Upper lobe of left lung (tissue), 6 donors: Measurements from ENCODE around the gene GLI3. TPM values are rescaled to one million over a fixed set of nuclear protein-coding genes. Genes with fewer than 3 reads are reported as not detected.

Source experiments
- ATAC-seq, 2 donors: fragments of 200-7000 bp; cut with Tn5 transposase; one replicate each; pipeline ENCODE4 v1.9.1; 2022; ENCODE audit warnings: mild to moderate bottlenecking in 2 of 2, moderate library complexity in 2 of 2; ENCODE audit not compliant: low FRiP score in 2 of 2
- DNase-seq, 2 donors: peaks; one replicate each; pipeline ENCODE4 v3.0.0-alpha.2; 2019 to 2020
- H3K27ac ChIP-seq, 4 donors: fragments of 200-600 bp; sonication (generic); one replicate each; pipeline ENCODE4 v1.5.1; 2016 to 2019
- H3K27me3 ChIP-seq, 4 donors: fragments of 200-600 bp; sonication (generic); one replicate each; pipeline ENCODE4 v1.5.1; 2017 to 2019
- H3K36me3 ChIP-seq, 4 donors: fragments of 200-600 bp; sonication (generic); one replicate each; pipeline ENCODE4 v1.5.1; 2016 to 2019
- H3K4me1 ChIP-seq, 4 donors: fragments of 200-600 bp; sonication (generic); one replicate each; pipeline ENCODE4 v1.5.1; 2018 to 2019
- H3K4me3 ChIP-seq, 4 donors: fragments of 200-600 bp; sonication (generic); one replicate each; pipeline ENCODE4 v1.5.1; 2017 to 2019; ENCODE audit warnings: mild to moderate bottlenecking in 2 of 4, moderate library complexity in 1 of 4
- H3K9me3 ChIP-seq, 4 donors: fragments of 200-600 bp; sonication (generic); one replicate each; pipeline ENCODE4 v1.5.1; 2018 to 2019
- EP300 ChIP-seq, 4 donors: sonication (generic); formaldehyde crosslinking; IDR thresholded peaks; one replicate each; pipeline ENCODE4 v1.5.1; 2017; ENCODE audit warnings: antibody characterized with exemption in 4 of 4, control low read depth in 2 of 4
- POLR2A ChIP-seq, 4 donors: fragments of 450-650 bp; IDR thresholded peaks; one replicate each; pipeline ENCODE4 v1.5.1; 2016 to 2017; ENCODE audit warnings: antibody characterized with exemption in 4 of 4, mild to moderate bottlenecking in 2 of 4
- POLR2AphosphoS5 ChIP-seq, 2 donors: sonication (generic); formaldehyde crosslinking; IDR thresholded peaks; one replicate each; pipeline ENCODE4 v1.5.1; 2017; ENCODE audit warnings: antibody characterized with exemption in 2 of 2
- WGBS, 2 donors: methylation state at CpG; one replicate each; pipeline ENCODE4 v1.1.5; 2017 to 2018; 5-methylcytosine and 5-hydroxymethylcytosine counted together
- total RNA-seq, 6 donors: library from RNA; depleted of rRNA in 4 of 6; stranded (reverse); fragments of >200 nt in 4 of 6; gene quantifications; one replicate each; pipeline versions ENCODE4 v1.1.0 to v1.2.1, GENCODE V29; 2016 to 2021
- TF ChIP-seq, protein P1 (sequence below), 6 experiments: fragments of 450-650 bp in 4 of 6; fragments of 200-600 bp in 2 of 6; sonication (generic) in 2 of 6; IDR thresholded peaks; one replicate each; pipeline ENCODE4 v1.5.1; 2016 to 2019; ENCODE audit warnings: antibody characterized with exemption in 6 of 6
- donor health status: DM: no; HTN: no; CAD: no; lungs with moderate emphysema.
- donor health status: DM: no; HTN: yes; CAD: no; lungs with severe emphysema.

The GLI3 gene
- total RNA-seq, 6 donors from 2014 or later, result 5.2 to 19.4 (median 14.9) TPM

DNA sequence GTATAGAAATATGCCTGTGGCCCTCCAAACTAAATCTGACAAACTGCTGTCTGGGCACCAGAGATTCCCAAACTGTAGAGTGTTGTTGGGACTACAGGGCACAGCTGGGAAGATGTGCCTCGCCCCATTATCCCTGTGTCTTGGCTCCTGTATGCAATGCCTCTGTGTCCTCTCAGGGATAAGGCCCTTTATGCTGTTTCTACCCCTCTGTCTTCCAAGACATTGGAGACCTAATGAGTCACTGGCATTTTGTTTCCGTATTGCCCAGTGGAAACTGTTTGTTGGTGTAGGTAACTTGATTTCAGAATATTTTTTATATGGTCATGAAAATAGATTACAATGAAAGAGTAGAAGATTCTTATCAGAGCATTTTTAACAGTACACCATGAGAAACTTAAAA lies 183.2 kb downstream of the GLI3 start:
- TF ChIP-seq EP300 (IDR thresholded peaks at IDR 0.05) (no peak), POLR2AphosphoS5 (IDR thresholded peaks at IDR 0.05) (no peak)
- TF ChIP-seq, protein P1, sequence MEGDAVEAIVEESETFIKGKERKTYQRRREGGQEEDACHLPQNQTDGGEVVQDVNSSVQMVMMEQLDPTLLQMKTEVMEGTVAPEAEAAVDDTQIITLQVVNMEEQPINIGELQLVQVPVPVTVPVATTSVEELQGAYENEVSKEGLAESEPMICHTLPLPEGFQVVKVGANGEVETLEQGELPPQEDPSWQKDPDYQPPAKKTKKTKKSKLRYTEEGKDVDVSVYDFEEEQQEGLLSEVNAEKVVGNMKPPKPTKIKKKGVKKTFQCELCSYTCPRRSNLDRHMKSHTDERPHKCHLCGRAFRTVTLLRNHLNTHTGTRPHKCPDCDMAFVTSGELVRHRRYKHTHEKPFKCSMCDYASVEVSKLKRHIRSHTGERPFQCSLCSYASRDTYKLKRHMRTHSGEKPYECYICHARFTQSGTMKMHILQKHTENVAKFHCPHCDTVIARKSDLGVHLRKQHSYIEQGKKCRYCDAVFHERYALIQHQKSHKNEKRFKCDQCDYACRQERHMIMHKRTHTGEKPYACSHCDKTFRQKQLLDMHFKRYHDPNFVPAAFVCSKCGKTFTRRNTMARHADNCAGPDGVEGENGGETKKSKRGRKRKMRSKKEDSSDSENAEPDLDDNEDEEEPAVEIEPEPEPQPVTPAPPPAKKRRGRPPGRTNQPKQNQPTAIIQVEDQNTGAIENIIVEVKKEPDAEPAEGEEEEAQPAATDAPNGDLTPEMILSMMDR (IDR thresholded peaks at IDR 0.05), result no peak
- Histone ChIP-seq H3K27ac (no peak overlapping the region), H3K4me1 (no peaks in the 10 kb centered on the region), H3K36me3 (no peaks in the 10 kb centered on the region), H3K4me3 (no peak overlapping the region), H3K9me3 (no peaks in the 10 kb centered on the region), H3K27me3 (no peaks in the 10 kb centered on the region)
- ATAC-seq, result no peak
- WGBS, 2 donors, result 88 to 96% methylated on average over 2 of the region's 2 CpGs
- no peak for DNase-seq

DNA sequence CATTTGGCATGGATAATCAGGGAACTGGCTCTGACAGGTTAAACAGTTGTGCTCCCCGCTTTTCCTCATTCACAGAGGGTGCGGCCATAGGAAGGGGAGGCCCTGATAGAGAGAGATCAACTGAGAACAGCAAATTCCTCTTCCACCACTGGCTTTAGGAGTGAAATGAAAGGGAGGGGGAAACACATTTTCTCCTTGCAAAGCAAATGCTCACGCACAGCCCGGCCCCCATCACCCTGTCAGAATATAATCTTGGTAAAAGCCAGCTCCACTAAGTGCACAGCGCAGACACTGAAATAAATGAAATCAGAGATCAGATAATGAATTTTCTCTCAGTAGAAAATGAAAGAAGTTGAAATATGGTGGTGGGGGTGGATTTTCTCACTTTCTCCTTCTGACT lies 187.2 kb downstream of the GLI3 start:
- no peaks in the 10 kb centered on the region for H3K4me1 ChIP-seq
- WGBS, 2 donors, result 95 to 98% methylated on average over 5 of the region's 5 CpGs
- no peaks in the 10 kb centered on the region for H3K27me3 ChIP-seq
- H3K27ac ChIP-seq, result no peak overlapping the region
- H3K9me3 ChIP-seq, result no peaks in the 10 kb centered on the region
- no peak for ATAC-seq
- TF ChIP-seq EP300 (IDR thresholded peaks at IDR 0.05), result no peak
- no peak for TF ChIP-seq POLR2A (IDR thresholded peaks at IDR 0.05)
- no peak for TF ChIP-seq POLR2AphosphoS5 (IDR thresholded peaks at IDR 0.05)
- TF ChIP-seq, protein P1 (IDR thresholded peaks at IDR 0.05), result no peak
- no peak overlapping the region for H3K4me3 ChIP-seq
- H3K36me3 ChIP-seq, result peaks cover 0 to 22% (median 2%) of the 10 kb centered on the region in 4 donors
- no peak for DNase-seq

DNA sequence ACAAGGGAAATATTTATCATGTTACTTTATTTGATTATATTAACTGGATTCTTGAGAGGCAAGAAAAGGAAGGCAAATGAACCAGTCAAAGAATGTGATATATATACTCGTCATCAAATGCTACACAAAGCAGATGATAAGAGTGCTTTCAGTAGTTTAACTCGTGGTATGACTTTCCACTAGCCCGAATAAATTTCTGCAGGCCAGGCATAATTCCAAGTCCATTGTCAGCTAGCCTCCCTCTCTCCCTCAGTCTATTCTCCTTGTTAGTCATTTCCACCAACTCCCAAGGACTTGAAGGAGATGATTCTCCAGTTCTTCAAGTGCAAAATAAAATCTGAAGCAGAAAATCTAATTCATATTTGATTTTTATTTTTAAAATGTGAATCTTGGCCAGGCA lies 190.5 kb downstream of the GLI3 start:
- H3K9me3 ChIP-seq, result no peaks in the 10 kb centered on the region
- H3K27ac ChIP-seq, result no peak overlapping the region
- 66 to 71% methylated on average over 3 of the region's 3 CpGs for WGBS, 2 donors
- H3K36me3 ChIP-seq, result peaks cover 0 to 24% (median 2%) of the 10 kb centered on the region in 4 donors
- no peak for TF ChIP-seq POLR2AphosphoS5 (IDR thresholded peaks at IDR 0.05)
- no peak for TF ChIP-seq EP300 (IDR thresholded peaks at IDR 0.05)
- no peak for TF ChIP-seq POLR2A (IDR thresholded peaks at IDR 0.05)
- TF ChIP-seq, protein P1 (IDR thresholded peaks at IDR 0.05), result no peak
- no peaks in the 10 kb centered on the region for H3K4me1 ChIP-seq
- ATAC-seq (no peak), DNase-seq (no peak)
- no peak overlapping the region for H3K4me3 ChIP-seq
- no peaks in the 10 kb centered on the region for H3K27me3 ChIP-seq

DNA sequence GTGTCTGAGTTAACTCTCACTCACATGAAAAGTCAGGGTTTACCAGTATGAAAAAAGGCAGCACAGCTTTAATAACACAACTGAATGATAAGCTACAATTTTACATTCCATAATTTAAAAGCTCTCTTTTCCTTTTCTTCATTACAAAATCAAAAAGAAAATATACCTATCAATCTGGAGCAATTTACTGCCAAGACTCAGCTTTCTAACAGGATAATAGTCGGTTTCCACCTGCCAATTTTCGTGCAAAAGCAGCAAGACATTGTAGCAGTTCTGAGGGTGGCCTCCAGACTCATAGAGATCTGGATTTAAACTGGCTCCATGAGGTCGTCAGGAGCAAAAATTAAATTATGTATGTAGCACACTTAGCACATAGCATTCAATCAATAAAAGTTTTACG lies 191.0 kb downstream of the GLI3 start:
- DNase-seq, result no peak
- H3K27ac ChIP-seq, result no peak overlapping the region
- H3K36me3 ChIP-seq, result peaks cover 0 to 24% (median 2%) of the 10 kb centered on the region in 4 donors
- H3K9me3 ChIP-seq, result no peaks in the 10 kb centered on the region
- no peak overlapping the region for H3K4me3 ChIP-seq
- no peaks in the 10 kb centered on the region for H3K4me1 ChIP-seq
- WGBS, 2 donors, result 85 to 90% methylated on average over 4 of the region's 4 CpGs
- TF ChIP-seq EP300 (IDR thresholded peaks at IDR 0.05) (no peak), POLR2A (IDR thresholded peaks at IDR 0.05) (no peak), POLR2AphosphoS5 (IDR thresholded peaks at IDR 0.05) (no peak)
- TF ChIP-seq, protein P1 (IDR thresholded peaks at IDR 0.05), result no peak
- no peaks in the 10 kb centered on the region for H3K27me3 ChIP-seq
- no peak for ATAC-seq

DNA sequence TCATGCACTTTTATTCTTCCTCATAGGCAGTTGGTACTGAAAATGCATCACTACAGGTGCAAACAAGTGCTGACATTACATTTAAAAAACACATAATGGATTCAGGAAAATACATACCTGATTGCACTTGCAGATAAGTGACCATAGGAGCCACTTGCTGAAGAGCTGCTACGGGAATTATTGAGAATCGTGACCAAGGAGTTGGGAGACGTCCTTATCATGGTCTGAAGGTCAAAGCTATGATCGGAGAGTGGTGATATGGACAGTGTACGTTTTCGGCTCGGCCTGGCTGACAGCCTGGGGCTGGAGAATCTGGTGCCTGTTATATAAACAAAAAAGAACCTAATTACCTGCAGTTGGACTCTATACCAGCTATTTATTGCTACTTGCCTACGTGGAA lies 197.1 kb downstream of the GLI3 start:
- 85 to 89% methylated on average over 8 of the region's 8 CpGs for WGBS, 2 donors
- TF ChIP-seq POLR2A (IDR thresholded peaks at IDR 0.05) (no peak), POLR2AphosphoS5 (IDR thresholded peaks at IDR 0.05) (no peak), EP300 (IDR thresholded peaks at IDR 0.05) (no peak)
- TF ChIP-seq, protein P1 (IDR thresholded peaks at IDR 0.05), result no peak
- H3K27ac ChIP-seq, result no peak overlapping the region
- no peaks in the 10 kb centered on the region for H3K4me1 ChIP-seq
- H3K9me3 ChIP-seq, result no peaks in the 10 kb centered on the region
- DNase-seq (no peak), ATAC-seq (no peak)
- H3K4me3 ChIP-seq, result no peak overlapping the region
- H3K36me3 ChIP-seq, result peaks cover 0 to 22% (median 2%) of the 10 kb centered on the region in 4 donors
- no peaks in the 10 kb centered on the region for H3K27me3 ChIP-seq
